Sigmoid colon (tissue), 7 donors: ENCODE results near the gene SLC22A4. TPM values are rescaled to one million over a fixed set of nuclear protein-coding genes. Genes with fewer than 3 reads are reported as not detected.

Experiments
- DNase-seq: peaks from one replicate; pipeline ENCODE4 v3.0.0-alpha.2; 2019
- H3K27ac ChIP-seq, 4 donors: fragments of 200-600 bp; sonication (generic); one replicate each; pipeline ENCODE4 v1.5.1; 2016 to 2019; ENCODE audit warnings: mild to moderate bottlenecking in 1 of 4
- H3K27me3 ChIP-seq, 3 donors: fragments of 200-600 bp; sonication (generic); one replicate each; pipeline ENCODE4 v1.5.1; 2019; ENCODE audit warnings: mild to moderate bottlenecking in 1 of 3
- H3K36me3 ChIP-seq, 4 donors: fragments of 200-600 bp; sonication (generic); one replicate each; pipeline ENCODE4 v1.5.1; 2016 to 2019
- H3K4me1 ChIP-seq, 4 donors: fragments of 200-600 bp; sonication (generic); one replicate each; pipeline ENCODE4 v1.5.1; 2017 to 2019
- H3K4me3 ChIP-seq, 4 donors: fragments of 200-600 bp; sonication (generic); one replicate each; pipeline ENCODE4 v1.5.1; 2017 to 2019; ENCODE audit warnings: mild to moderate bottlenecking in 2 of 4, moderate library complexity in 1 of 4
- H3K9me3 ChIP-seq, 4 donors: fragments of 200-600 bp in 3 of 4; sonication (generic) in 3 of 4; one replicate each; pipeline versions ENCODE4 v1.5.1 to v1.6.1; 2013 to 2019
- EP300 ChIP-seq, 4 donors: sonication (generic); formaldehyde crosslinking; IDR thresholded peaks; one replicate each; pipeline ENCODE4 v1.6.1; 2017; ENCODE audit warnings: antibody characterized with exemption in 4 of 4
- POLR2A ChIP-seq, 2 donors: fragments of 450-650 bp; IDR thresholded peaks; one replicate each; pipeline ENCODE4 v1.6.1; 2016; ENCODE audit warnings: antibody characterized with exemption in 2 of 2, mild to moderate bottlenecking in 2 of 2, moderate library complexity in 2 of 2
- POLR2AphosphoS5 ChIP-seq, 4 donors: sonication (generic); formaldehyde crosslinking; IDR thresholded peaks; one replicate each; pipeline ENCODE4 v1.6.1; 2017; ENCODE audit warnings: antibody characterized with exemption in 4 of 4
- WGBS, 2 donors: extraction: QIAGEN DNeasy Blood & Tissue Kit; methylation state at CpG; one replicate each; pipeline ENCODE4 v1.1.7; 2013; 5-methylcytosine and 5-hydroxymethylcytosine counted together
- intact Hi-C: fragments of 100-400 bp; cut with DNase I; formaldehyde crosslinking; loops from one replicate; pipeline ENCODE4 v1.15.1; 2023
- polyA plus RNA-seq, 3 donors: library from polyadenylated mRNA; stranded (reverse); fragments of 200-250 nt; gene quantifications; one replicate each; pipeline ENCODE4 v1.2.3, GENCODE V29; 2013
- total RNA-seq, 4 donors: library from RNA; depleted of rRNA; stranded (reverse); fragments of >200 nt; gene quantifications; one replicate each; pipeline ENCODE4 v1.1.0, GENCODE V29; 2016
- TF ChIP-seq, protein P1 (sequence below), 4 experiments: fragments of 450-650 bp in 3 of 4; fragments of 200-600 bp in 1 of 4; IDR thresholded peaks; one replicate each; pipeline ENCODE4 v1.5.1; 2016 to 2019; ENCODE audit warnings: antibody characterized with exemption in 4 of 4, mild to moderate bottlenecking in 3 of 4, moderate library complexity in 2 of 4
- donor health status: healthy with polysubstance abuse.
- donor health status: Bipolar disorder and iron deficiency.
- donor health status: healthy.

The SLC22A4 gene
- total and polyA plus RNA-seq, 7 donors: 0.49 to 3.4 (median 0.83) TPM

DNA sequence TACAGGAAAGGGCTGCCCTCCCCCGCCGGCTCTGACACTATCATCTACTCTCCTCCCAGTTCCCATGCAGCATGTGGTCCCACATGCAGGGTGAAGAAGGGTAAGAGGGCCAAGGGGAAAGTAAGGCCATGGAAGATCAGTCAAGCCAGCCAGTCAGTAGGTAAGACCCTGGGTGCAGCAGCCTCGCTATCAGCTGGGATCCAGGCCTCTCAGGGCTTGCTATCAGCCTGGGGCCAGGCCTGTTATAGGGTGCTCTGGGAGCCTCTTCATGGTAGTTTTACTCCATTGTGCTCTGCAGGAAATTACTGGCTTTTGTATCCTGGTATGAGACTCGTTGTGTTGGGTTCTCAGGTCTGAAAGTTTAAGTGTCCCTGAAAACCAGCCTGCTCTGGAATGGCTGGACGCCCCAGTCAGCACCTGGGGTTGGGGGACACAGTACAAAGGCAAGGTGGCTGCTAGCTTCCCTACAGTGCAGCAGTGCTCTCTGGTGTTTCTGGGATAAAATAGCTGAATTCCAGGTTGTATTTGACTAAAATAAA is 21.4 kb downstream of the SLC22A4 start:
- H3K27me3 ChIP-seq: no peaks in the 10 kb centered on the region
- no peaks in the 10 kb centered on the region for H3K4me1 ChIP-seq
- no peak overlapping the region for H3K4me3 ChIP-seq
- WGBS, 2 donors: 84 to 87% methylated on average over 5 of the region's 5 CpGs
- no peak overlapping the region for H3K27ac ChIP-seq
- no peaks in the 10 kb centered on the region for H3K9me3 ChIP-seq
- intact Hi-C loops: no loop called here
- no peaks in the 10 kb centered on the region for H3K36me3 ChIP-seq
- TF ChIP-seq, protein P1, sequence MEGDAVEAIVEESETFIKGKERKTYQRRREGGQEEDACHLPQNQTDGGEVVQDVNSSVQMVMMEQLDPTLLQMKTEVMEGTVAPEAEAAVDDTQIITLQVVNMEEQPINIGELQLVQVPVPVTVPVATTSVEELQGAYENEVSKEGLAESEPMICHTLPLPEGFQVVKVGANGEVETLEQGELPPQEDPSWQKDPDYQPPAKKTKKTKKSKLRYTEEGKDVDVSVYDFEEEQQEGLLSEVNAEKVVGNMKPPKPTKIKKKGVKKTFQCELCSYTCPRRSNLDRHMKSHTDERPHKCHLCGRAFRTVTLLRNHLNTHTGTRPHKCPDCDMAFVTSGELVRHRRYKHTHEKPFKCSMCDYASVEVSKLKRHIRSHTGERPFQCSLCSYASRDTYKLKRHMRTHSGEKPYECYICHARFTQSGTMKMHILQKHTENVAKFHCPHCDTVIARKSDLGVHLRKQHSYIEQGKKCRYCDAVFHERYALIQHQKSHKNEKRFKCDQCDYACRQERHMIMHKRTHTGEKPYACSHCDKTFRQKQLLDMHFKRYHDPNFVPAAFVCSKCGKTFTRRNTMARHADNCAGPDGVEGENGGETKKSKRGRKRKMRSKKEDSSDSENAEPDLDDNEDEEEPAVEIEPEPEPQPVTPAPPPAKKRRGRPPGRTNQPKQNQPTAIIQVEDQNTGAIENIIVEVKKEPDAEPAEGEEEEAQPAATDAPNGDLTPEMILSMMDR (IDR thresholded peaks at IDR 0.05): no peak
- no peak for TF ChIP-seq EP300 (IDR thresholded peaks at IDR 0.05)
- no peak for TF ChIP-seq POLR2AphosphoS5 (IDR thresholded peaks at IDR 0.05)
- TF ChIP-seq POLR2A (IDR thresholded peaks at IDR 0.05): no peak
- DNase-seq: no peak

DNA sequence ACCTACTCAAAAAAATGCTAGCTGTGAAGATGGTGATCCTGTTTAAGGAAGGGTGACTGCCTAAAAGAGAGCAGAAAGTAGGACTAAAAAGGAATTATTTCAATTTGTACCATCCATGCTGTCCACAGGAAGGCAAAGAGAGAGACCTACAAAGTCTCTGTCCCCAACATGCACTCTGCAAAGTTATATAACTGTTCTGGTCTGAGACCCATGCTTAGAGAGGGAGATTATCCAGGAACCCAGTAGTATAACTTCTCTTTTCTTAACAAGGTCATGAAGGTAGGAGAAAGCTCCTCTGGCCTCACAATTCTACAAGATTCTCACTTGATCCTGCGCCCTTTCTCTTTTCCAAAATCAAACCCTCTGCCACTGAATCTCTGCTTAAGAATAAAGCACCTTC is 25.8 kb downstream of the SLC22A4 start:
- DNase-seq: no peak
- H3K36me3 ChIP-seq: no peaks in the 10 kb centered on the region
- intact Hi-C loops: no loop called here
- H3K27me3 ChIP-seq: no peaks in the 10 kb centered on the region
- H3K9me3 ChIP-seq: no peaks in the 10 kb centered on the region
- no peaks in the 10 kb centered on the region for H3K4me1 ChIP-seq
- WGBS, 2 donors: 96 to 97% methylated on average over 1 of the region's 1 CpG
- H3K4me3 ChIP-seq: no peak overlapping the region
- TF ChIP-seq POLR2AphosphoS5 (IDR thresholded peaks at IDR 0.05) (no peak), POLR2A (IDR thresholded peaks at IDR 0.05) (no peak), EP300 (IDR thresholded peaks at IDR 0.05) (no peak)
- TF ChIP-seq, protein P1 (IDR thresholded peaks at IDR 0.05): no peak
- H3K27ac ChIP-seq: no peak overlapping the region

DNA sequence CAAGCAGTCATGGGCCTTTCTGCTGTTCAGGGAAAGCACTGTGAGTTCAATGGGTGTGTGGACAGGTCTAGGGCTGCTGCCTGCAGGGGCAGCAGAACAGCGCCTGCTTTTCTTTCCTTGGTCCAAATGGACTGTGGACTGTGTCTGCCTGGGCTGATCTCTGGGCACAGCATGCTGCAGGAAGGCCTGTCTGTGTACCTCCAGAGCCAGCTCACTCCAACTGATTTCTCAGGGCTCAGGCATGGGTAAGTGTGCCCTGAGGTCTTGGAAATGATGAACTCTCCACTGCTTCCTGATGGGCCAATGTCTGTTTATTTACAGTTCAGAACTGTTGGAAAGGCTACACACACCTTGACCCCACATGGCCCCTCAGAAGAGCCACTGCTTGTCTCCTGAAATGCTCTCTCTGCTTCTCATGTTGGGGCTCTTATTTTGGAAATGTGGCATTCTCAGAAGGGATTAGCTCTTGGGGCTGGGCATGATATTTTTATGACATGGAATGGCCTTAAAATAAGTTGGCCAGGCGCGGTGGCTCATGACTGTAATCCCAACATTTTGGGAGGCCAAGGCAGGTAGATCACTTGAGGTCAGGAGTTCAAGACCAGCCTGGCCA is 27.0 kb downstream of the SLC22A4 start:
- Histone ChIP-seq H3K27ac (no peak overlapping the region), H3K9me3 (no peaks in the 10 kb centered on the region), H3K27me3 (no peaks in the 10 kb centered on the region), H3K4me1 (no peaks in the 10 kb centered on the region), H3K36me3 (no peaks in the 10 kb centered on the region), H3K4me3 (no peak overlapping the region)
- WGBS, 2 donors: 88 to 97% methylated on average over 3 of the region's 3 CpGs
- TF ChIP-seq, protein P1 (IDR thresholded peaks at IDR 0.05): no peak
- no peak for TF ChIP-seq EP300 (IDR thresholded peaks at IDR 0.05)
- TF ChIP-seq POLR2AphosphoS5 (IDR thresholded peaks at IDR 0.05): no peak
- no peak for TF ChIP-seq POLR2A (IDR thresholded peaks at IDR 0.05)
- intact Hi-C loops: no loop called here
- no peak for DNase-seq

DNA sequence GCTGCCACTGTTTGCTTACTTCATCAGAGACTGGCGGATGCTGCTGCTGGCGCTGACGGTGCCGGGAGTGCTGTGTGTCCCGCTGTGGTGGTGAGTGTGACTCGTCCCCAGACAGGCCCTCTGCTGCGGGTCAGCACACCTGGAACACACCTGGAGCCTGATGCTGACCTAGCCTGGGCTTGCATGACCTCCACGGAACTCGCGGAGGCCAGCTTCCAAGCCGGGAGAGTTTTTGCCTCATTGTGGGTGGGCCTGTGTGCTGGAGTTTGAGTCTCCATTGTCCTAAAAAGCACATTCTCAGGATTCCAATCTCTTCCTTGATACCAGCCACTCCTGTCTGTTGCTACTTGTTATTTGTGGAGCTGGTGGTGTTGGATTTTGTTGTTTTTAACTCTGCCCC is 28.1 kb downstream of the SLC22A4 start:
- TF ChIP-seq POLR2AphosphoS5 (IDR thresholded peaks at IDR 0.05) (no peak), POLR2A (IDR thresholded peaks at IDR 0.05) (no peak), EP300 (IDR thresholded peaks at IDR 0.05) (no peak)
- TF ChIP-seq, protein P1 (IDR thresholded peaks at IDR 0.05): no peak
- H3K9me3 ChIP-seq: no peaks in the 10 kb centered on the region
- no peak for DNase-seq
- 85 to 91% methylated on average over 11 of the region's 11 CpGs for WGBS, 2 donors
- intact Hi-C loops: no loop called here
- H3K27me3 ChIP-seq: no peaks in the 10 kb centered on the region
- H3K36me3 ChIP-seq: peaks cover 0 to under 1% (median 0%) of the 10 kb centered on the region in 4 donors
- no peak overlapping the region for H3K27ac ChIP-seq
- no peak overlapping the region for H3K4me3 ChIP-seq
- H3K4me1 ChIP-seq: no peaks in the 10 kb centered on the region

DNA sequence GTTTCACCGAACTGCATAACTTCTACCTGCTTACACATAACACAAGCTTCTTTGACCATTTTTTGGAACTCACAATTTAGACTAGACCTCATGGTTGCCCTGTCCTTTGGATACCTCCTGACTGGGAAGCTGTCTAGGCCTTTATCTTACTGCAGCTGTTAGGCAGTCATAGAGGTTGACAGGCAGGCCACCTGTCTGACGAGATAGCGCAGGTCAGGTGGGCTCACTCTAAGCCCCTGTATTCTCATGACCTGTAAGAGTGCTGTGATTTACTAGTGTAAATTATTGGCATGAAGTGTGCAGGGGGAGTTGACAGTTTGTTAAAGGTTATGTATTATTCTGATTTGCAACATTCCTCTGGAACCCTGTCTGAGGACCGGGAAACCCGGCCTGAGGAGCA is 29.0 kb downstream of the SLC22A4 start:
- 85 to 95% methylated on average over 5 of the region's 5 CpGs for WGBS, 2 donors
- intact Hi-C loops: no loop called here
- TF ChIP-seq, protein P1 (IDR thresholded peaks at IDR 0.05): no peak
- TF ChIP-seq POLR2AphosphoS5 (IDR thresholded peaks at IDR 0.05) (no peak), EP300 (IDR thresholded peaks at IDR 0.05) (no peak), POLR2A (IDR thresholded peaks at IDR 0.05) (no peak)

More for the DNA sequence above, 29.0 kb downstream of the SLC22A4 start:
- no peaks in the 10 kb centered on the region for H3K27me3 ChIP-seq
- H3K9me3 ChIP-seq: no peaks in the 10 kb centered on the region
- DNase-seq: no peak
- no peaks in the 10 kb centered on the region for H3K4me1 ChIP-seq
- no peak overlapping the region for H3K27ac ChIP-seq
- no peak overlapping the region for H3K4me3 ChIP-seq
- peaks cover 0 to 9% (median 0%) of the 10 kb centered on the region in 4 donors for H3K36me3 ChIP-seq
